A549 (cell line): ENCODE data around the gene NRXN3. TPM values are rescaled to one million over a fixed set of nuclear protein-coding genes. Genes with fewer than 3 reads are reported as not detected.

Experiments used
- ATAC-seq, 2 experiments: fragments of 200-7000 bp in 1 of 2; fragments of >200 bp in 1 of 2; cut with Nextera tagmentation in 1 of 2; cut with Tn5 transposase in 1 of 2; 3 replicates each; pipeline versions ENCODE4 v1.8.0 to v1.9.1; 2018 to 2020; ENCODE audit warnings: mild to moderate bottlenecking in 1 of 2, moderate library complexity in 1 of 2
- CTCF ChIA-PET: fragments of 300-600 bp; sonication (Branson Sonifier 250); formaldehyde crosslinking; extraction: SDS; loops from one replicate; lab custom pipeline; 2021; ENCODE audit warnings: antibody characterized with exemption, inconsistent platforms; lab: Yijun Ruan, JAX
- POLR2A ChIA-PET: fragments of 350-600 bp; formaldehyde crosslinking; extraction: SDS; loops from one replicate; lab custom pipeline; 2021; ENCODE audit warnings: antibody characterized with exemption, inconsistent platforms; lab: Yijun Ruan, JAX
- DNase-seq, 2 experiments: peaks; one replicate each; pipeline versions ENCODE4 v3.0.0 to v3.0.0-alpha.2; 2011 to 2016; ENCODE audit warnings: low read depth in 1 of 2, low spot score in 1 of 2
- FAIRE-seq: peaks from 2 replicates; lab custom pipeline; 2011; peaks lifted over from hg19 to GRCh38; lab: Jason Lieb, UNC
- H3K27ac ChIP-seq, 2 experiments: fragments of >200 bp; sonication (Bioruptor Twin); formaldehyde crosslinking; 3 replicates each; pipeline ENCODE4 v1.5.1; 2016 to 2017
- H3K4me1 ChIP-seq: fragments of >200 bp; sonication (Bioruptor Twin); formaldehyde crosslinking; 3 replicates; pipeline ENCODE4 v1.6.1; 2016
- H3K4me2 ChIP-seq: fragments of >200 bp; sonication (Bioruptor Twin); formaldehyde crosslinking; 3 replicates; pipeline ENCODE4 v1.6.1; 2016
- H3K4me3 ChIP-seq: fragments of >200 bp; sonication (Bioruptor Twin); formaldehyde crosslinking; 3 replicates; pipeline ENCODE4 v1.5.1; 2016
- H3K9me3 ChIP-seq: fragments of >200 bp; sonication (Bioruptor Twin); formaldehyde crosslinking; 3 replicates; pipeline ENCODE4 v1.6.1; 2016
- ATOH8 ChIP-seq: fragments of 250-450 bp; sonication (Bioruptor Pico); IDR thresholded peaks from 2 replicates; pipeline ENCODE4 v1.5.0; 2020; ENCODE audit warnings: low read depth, mild to moderate bottlenecking, moderate library complexity
- BCL3 ChIP-seq: fragments of >200 bp; sonication (Bioruptor Twin); formaldehyde crosslinking; IDR thresholded peaks from 3 replicates; pipeline ENCODE4 v1.6.1; 2016
- BHLHE40 ChIP-seq: IDR thresholded peaks from 2 replicates; pipeline ENCODE4 v1.6.1; 2012; ENCODE audit warnings: low read depth, low read length, inconsistent platforms
- CBX2 ChIP-seq: fragments of 200-600 bp; sonication (generic); IDR thresholded peaks from 2 replicates; pipeline ENCODE4 v1.6.1; 2016; ENCODE audit warnings: low read depth, mild to moderate bottlenecking, borderline replicate concordance
- CEBPB ChIP-seq, 2 experiments: fragments of >200 bp in 1 of 2; sonication (Bioruptor Twin) in 1 of 2; formaldehyde crosslinking in 1 of 2; IDR thresholded peaks; 2 replicates each; pipeline ENCODE4 v1.6.1; 2012 to 2016
- CHD4 ChIP-seq: fragments of 200-600 bp; sonication (generic); IDR thresholded peaks from 2 replicates; pipeline ENCODE4 v1.6.1; 2016; ENCODE audit warnings: antibody characterized with exemption, mild to moderate bottlenecking, borderline replicate concordance
- E2F6 ChIP-seq: IDR thresholded peaks from 2 replicates; pipeline ENCODE4 v1.6.1; 2012; ENCODE audit warnings: low read depth, borderline replicate concordance
- EHF ChIP-seq: fragments of 250-450 bp; sonication (Bioruptor Pico); IDR thresholded peaks from 2 replicates; pipeline ENCODE4 v1.5.0; 2020; ENCODE audit warnings: mild to moderate bottlenecking
- EHMT2 ChIP-seq: fragments of 200-600 bp; sonication (generic); IDR thresholded peaks from 2 replicates; pipeline ENCODE4 v1.6.1; 2016; ENCODE audit warnings: antibody characterized with exemption, low read depth, mild to moderate bottlenecking, moderate library complexity
- ELK1 ChIP-seq: fragments of 150-350 bp; IDR thresholded peaks from 2 replicates; pipeline ENCODE4 v1.6.1; 2014; ENCODE audit warnings: low read depth, mild to moderate bottlenecking, low read length
- ESRRA ChIP-seq: fragments of 150-350 bp; IDR thresholded peaks from 2 replicates; pipeline ENCODE4 v1.6.1; 2014; ENCODE audit warnings: mild to moderate bottlenecking, low read length, borderline replicate concordance
- FOSL2 ChIP-seq, 2 experiments: fragments of 450-650 bp in 1 of 2; fragments of >200 bp in 1 of 2; sonication (Bioruptor Twin) in 1 of 2; formaldehyde crosslinking; IDR thresholded peaks; 2 replicates each; pipeline versions ENCODE4 v1.5.0 to v1.6.1; 2016 to 2020; ENCODE audit warnings: mild to moderate bottlenecking in 1 of 2, moderate library complexity in 1 of 2
- HOXA7 ChIP-seq: fragments of 250-450 bp; sonication (Bioruptor Pico); IDR thresholded peaks from 2 replicates; pipeline ENCODE4 v1.5.0; 2020; ENCODE audit warnings: mild to moderate bottlenecking, moderate library complexity
- HOXB13 ChIP-seq: fragments of 250-450 bp; sonication (Bioruptor Pico); IDR thresholded peaks from 2 replicates; pipeline ENCODE4 v1.5.0; 2020; ENCODE audit warnings: low read depth, mild to moderate bottlenecking, moderate library complexity
- HOXB5 ChIP-seq: fragments of 250-450 bp; sonication (Bioruptor Pico); IDR thresholded peaks from 2 replicates; pipeline ENCODE4 v1.5.0; 2020; ENCODE audit warnings: mild to moderate bottlenecking, moderate library complexity
- JUN ChIP-seq, 2 experiments: fragments of >200 bp; sonication (Bioruptor Twin); formaldehyde crosslinking; IDR thresholded peaks; 2 replicates in 1 of 2; 3 replicates in 1 of 2; pipeline ENCODE4 v1.6.1; 2016 to 2017
- MAX ChIP-seq: IDR thresholded peaks from 2 replicates; pipeline ENCODE4 v1.6.1; 2012
- MAZ ChIP-seq: fragments of 150-350 bp; IDR thresholded peaks from 2 replicates; pipeline ENCODE4 v1.6.1; 2014; ENCODE audit warnings: antibody characterized with exemption, low read depth, low read length, borderline replicate concordance
- MYC ChIP-seq: IDR thresholded peaks from 2 replicates; pipeline ENCODE4 v1.6.1; 2012; ENCODE audit warnings: mild to moderate bottlenecking, inconsistent platforms, low read length, improper control_type of control experiment, borderline replicate concordance
- NPAS2 ChIP-seq: fragments of 250-450 bp; sonication (Bioruptor Pico); IDR thresholded peaks from 2 replicates; pipeline ENCODE4 v1.8.0; 2022; ENCODE audit warnings: mild to moderate bottlenecking, moderate library complexity, borderline replicate concordance
- NR3C1 ChIP-seq: fragments of >200 bp; sonication (Bioruptor Twin); formaldehyde crosslinking; IDR thresholded peaks from 3 replicates; pipeline ENCODE4 v1.6.1; 2017
- PBX3 ChIP-seq: IDR thresholded peaks from 2 replicates; pipeline ENCODE4 v1.6.1; 2012
- PHF8 ChIP-seq: fragments of 200-600 bp; sonication (generic); IDR thresholded peaks from 2 replicates; pipeline ENCODE4 v1.6.1; 2016; ENCODE audit warnings: low read depth, mild to moderate bottlenecking, antibody characterized with exemption, moderate library complexity, borderline replicate concordance
- RAD21 ChIP-seq, 2 experiments: fragments of >200 bp in 1 of 2; sonication (Bioruptor Twin) in 1 of 2; formaldehyde crosslinking in 1 of 2; IDR thresholded peaks in 1 of 2; conservative IDR thresholded peaks in 1 of 2; 2 replicates in 1 of 2; 3 replicates in 1 of 2; pipeline ENCODE4 v1.6.1; 2012 to 2018; ENCODE audit warnings: inconsistent platforms in 1 of 2
- RNF2 ChIP-seq: fragments of 200-600 bp; sonication (generic); IDR thresholded peaks from 2 replicates; pipeline ENCODE4 v1.6.1; 2016; ENCODE audit warnings: low read depth, mild to moderate bottlenecking, antibody characterized with exemption, moderate library complexity, borderline replicate concordance
- USF2 ChIP-seq: fragments of 450-650 bp; IDR thresholded peaks from 2 replicates; pipeline ENCODE4 v1.6.1; 2014; ENCODE audit warnings: antibody characterized with exemption
- ZFP36 ChIP-seq: fragments of 450-650 bp; IDR thresholded peaks from 2 replicates; pipeline ENCODE4 v1.6.1; 2014; ENCODE audit warnings: borderline replicate concordance; ENCODE audit not compliant: partially characterized antibody
- ZNF302 ChIP-seq: fragments of 250-450 bp; sonication (Bioruptor Pico); IDR thresholded peaks from 2 replicates; pipeline ENCODE4 v1.9.0; 2021; ENCODE audit warnings: inconsistent platforms, mild to moderate bottlenecking, moderate library complexity
- WGBS: methylation state at CpG from one replicate; pipeline ENCODE4 v1.1.6; 2017; ENCODE audit errors: missing lambda C conversion rate; 5-methylcytosine and 5-hydroxymethylcytosine counted together
- polyA plus RNA-seq, 4 experiments: library from polyadenylated mRNA; depleted of rRNA in 3 of 4; stranded (reverse); fragments of >200 nt; fragmentation: RNase III in 1 of 4; extraction: RNeasy Plus Mini Kit Qiagen cat#74134 plus additional on column Dnase treatment in 1 of 4; gene quantifications; 2 replicates in 3 of 4; 3 replicates in 1 of 4; pipeline ENCODE4 v1.2.3, GENCODE V29; 2011 to 2017

The NRXN3 gene
- polyA plus RNA-seq, 2 of the 4 experiments (the other 2 are of a cell fraction): 0.62 to 2.3 TPM

- FAIRE-seq (no peak), DNase-seq (no peak), ATAC-seq (no peak)
- POLR2A ChIA-PET: no interaction called here
- H3K4me3 ChIP-seq: no peak overlapping the region
- WGBS: 1% methylated on average over 5 of the region's 5 CpGs
- H3K4me1 ChIP-seq: no peaks in the 10 kb centered on the region
- no peaks in the 10 kb centered on the region for H3K9me3 ChIP-seq
- H3K4me2 ChIP-seq: no peak overlapping the region
- TF ChIP-seq NPAS2 (CRISPR knock-in tag) (no peak), CBX2 (no peak), RAD21 (conservative IDR thresholded peaks at IDR 0.05 in 1 of 2, IDR thresholded peaks at IDR 0.05 in 1 of 2) (no peak)
- CTCF ChIA-PET: no interaction called here
- H3K27ac ChIP-seq: no peak overlapping the region
These were observed 496.3 kb downstream of the NRXN3 start for GRCh38 chr14:78666336-78667056.

GRCh38 chr14:78667141-78667540, 497.0 kb downstream of the NRXN3 start:
- TF ChIP-seq E2F6: no peak
- no peak for TF ChIP-seq CBX2
- no peak for TF ChIP-seq CHD4
- TF ChIP-seq FOSL2 (IDR thresholded peaks at IDR 0.05): no peak
- no peak for TF ChIP-seq FOSL2 (CRISPR knock-in tag; IDR thresholded peaks at IDR 0.05)
- no peak for TF ChIP-seq HOXB5
- no peak for TF ChIP-seq NPAS2 (CRISPR knock-in tag)
- no peak for TF ChIP-seq RNF2
- TF ChIP-seq ELK1: no peak
- no peak for TF ChIP-seq EHF (CRISPR knock-in tag)
- no peak for TF ChIP-seq PHF8
- no peak for TF ChIP-seq JUN (IDR thresholded peaks at IDR 0.05)
- TF ChIP-seq NR3C1: no peak
- TF ChIP-seq CEBPB (IDR thresholded peaks at IDR 0.05): no peak
- no peak for TF ChIP-seq EHMT2
- TF ChIP-seq BHLHE40: no peak
- no peak for TF ChIP-seq MAZ
- TF ChIP-seq ZFP36: no peak
- WGBS: 0% methylated on average over 1 of the region's 1 CpG
- ChIA-PET POLR2A (no interaction called here), CTCF (no interaction called here)
- DNase-seq: no peak
- Histone ChIP-seq H3K27ac (no peak overlapping the region), H3K4me3 (no peak overlapping the region), H3K4me1 (no peaks in the 10 kb centered on the region), H3K4me2 (no peak overlapping the region), H3K9me3 (no peaks in the 10 kb centered on the region)
- no peak for ATAC-seq
- FAIRE-seq: no peak

GRCh38 chr14:78673845-78674244, 503.7 kb downstream of the NRXN3 start:
- 0% methylated on average over 3 of the region's 3 CpGs for WGBS
- Histone ChIP-seq H3K4me3 (no peak overlapping the region), H3K4me1 (no peaks in the 10 kb centered on the region), H3K9me3 (no peaks in the 10 kb centered on the region), H3K27ac (no peak overlapping the region), H3K4me2 (no peak overlapping the region)
- ATAC-seq (peak in 1 of 2 experiments; percentile 22; a peak in 1 of 6 replicates), DNase-seq (no peak), FAIRE-seq (no peak)
- POLR2A ChIA-PET: no interaction called here
- CTCF ChIA-PET: no interaction called here
- TF ChIP-seq HOXB5 (no peak), PBX3 (no peak), USF2 (no peak), ATOH8 (CRISPR knock-in tag) (no peak), EHMT2 (no peak), ESRRA (no peak), MAX (no peak), MYC (no peak), BCL3 (no peak), HOXA7 (CRISPR knock-in tag) (no peak), HOXB13 (CRISPR knock-in tag) (no peak), ZNF302 (no peak)
